HUES64 (cell line): ENCODE measurements around the gene MED12L.

Source experiments
- H3K27ac ChIP-seq: 2 replicates; pipeline ENCODE4 v1.7.0; 2013; ENCODE audit warnings: low read depth, low read length, inconsistent platforms
- H3K27me3 ChIP-seq: 2 replicates; pipeline ENCODE4 v1.6.1; 2013; ENCODE audit warnings: mild to moderate bottlenecking, low read length; ENCODE audit not compliant: insufficient read depth
- H3K36me3 ChIP-seq: 2 replicates; pipeline ENCODE4 v1.6.1; 2013; ENCODE audit warnings: mild to moderate bottlenecking, low read length; ENCODE audit not compliant: insufficient read depth
- H3K4me1 ChIP-seq: 2 replicates; pipeline ENCODE4 v1.6.1; 2013; ENCODE audit warnings: mild to moderate bottlenecking, low read length, moderate library complexity; ENCODE audit not compliant: insufficient read depth
- H3K4me3 ChIP-seq: 2 replicates; pipeline ENCODE4 v1.5.1; 2013; ENCODE audit warnings: mild to moderate bottlenecking, low read length, moderate library complexity
- H3K9ac ChIP-seq: 2 replicates; pipeline ENCODE4 v1.6.1; 2013; ENCODE audit warnings: mild to moderate bottlenecking, low read depth, low read length
- H3K9me3 ChIP-seq: 2 replicates; pipeline ENCODE4 v1.6.1; 2013; ENCODE audit warnings: low read depth, low read length; ENCODE audit not compliant: insufficient read depth
- WGBS: fragments of 150-250, 120-280 bp; methylation state at CpG from one replicate; pipeline ENCODE4 v1.1.7; 2013; ENCODE audit warnings: missing lambda C conversion rate; 5-methylcytosine and 5-hydroxymethylcytosine counted together

MED12L gene

GRCh38 chr3:151178208-151178845 lies 92.9 kb downstream of the MED12L start:
- Histone ChIP-seq H3K27ac (no peak overlapping the region), H3K27me3 (no peaks in the 10 kb centered on the region), H3K4me1 (peaks cover 11% of the 10 kb centered on the region), H3K9ac (no peak overlapping the region), H3K9me3 (no peaks in the 10 kb centered on the region), H3K36me3 (0 out of 2 replicates have a peak, but pooled peaks cover 2% of the 10 kb centered on the region), H3K4me3 (no peak overlapping the region)
- 93% methylated on average over 2 of the region's 2 CpGs for WGBS

- no peak overlapping the region for H3K4me3 ChIP-seq
- no peak overlapping the region for H3K27ac ChIP-seq
Observed at GRCh38 chr3:151182349-151183079, 97.0 kb downstream of the MED12L start.

GRCh38 chr3:151183265-151183671 lies 97.8 kb downstream of the MED12L start:
- Histone ChIP-seq H3K27me3 (no peaks in the 10 kb centered on the region), H3K9ac (no peak overlapping the region), H3K9me3 (no peaks in the 10 kb centered on the region), H3K4me1 (peaks cover 7% of the 10 kb centered on the region; the same call in 1 of the 2 replicates), H3K36me3 (peaks cover 6% of the 10 kb centered on the region; the same call in 1 of the 2 replicates), H3K27ac (no peak overlapping the region), H3K4me3 (no peak overlapping the region)
- WGBS: 91% methylated on average over 4 of the region's 5 CpGs

More at GRCh38 chr3:151182349-151183079, 97.0 kb downstream of the MED12L start:
- Histone ChIP-seq H3K27me3 (no peaks in the 10 kb centered on the region), H3K9ac (no peak overlapping the region), H3K4me1 (peaks cover 11% of the 10 kb centered on the region), H3K36me3 (peaks cover 6% of the 10 kb centered on the region; the same call in 1 of the 2 replicates), H3K9me3 (no peaks in the 10 kb centered on the region)
- 78% methylated on average over 5 of the region's 5 CpGs for WGBS

GRCh38 chr3:151191095-151191494 lies 105.6 kb downstream of the MED12L start:
- Histone ChIP-seq H3K27me3 (no peaks in the 10 kb centered on the region), H3K4me3 (no peak overlapping the region), H3K36me3 (peaks cover 46% of the 10 kb centered on the region), H3K9me3 (no peaks in the 10 kb centered on the region), H3K27ac (no peak overlapping the region), H3K9ac (no peak overlapping the region), H3K4me1 (no peaks in the 10 kb centered on the region)
- WGBS: no CpG with 5 or more reads among the region's 1 CpG

- Histone ChIP-seq H3K27me3 (no peaks in the 10 kb centered on the region), H3K36me3 (peaks cover 43% of the 10 kb centered on the region), H3K4me1 (no peaks in the 10 kb centered on the region), H3K27ac (no peak overlapping the region), H3K9ac (no peak overlapping the region), H3K4me3 (no peak overlapping the region), H3K9me3 (no peaks in the 10 kb centered on the region)
- 93% methylated on average over 5 of the region's 6 CpGs for WGBS
Observed at GRCh38 chr3:151192545-151192944, 107.1 kb downstream of the MED12L start.

GRCh38 chr3:151195826-151196225 lies 110.4 kb downstream of the MED12L start:
- H3K27ac ChIP-seq: no peak overlapping the region
- no peaks in the 10 kb centered on the region for H3K4me1 ChIP-seq
- no peak overlapping the region for H3K4me3 ChIP-seq
- no peak overlapping the region for H3K9ac ChIP-seq
- WGBS: no CpG with 5 or more reads among the region's 1 CpG
- no peaks in the 10 kb centered on the region for H3K9me3 ChIP-seq
- H3K27me3 ChIP-seq: no peaks in the 10 kb centered on the region
- peaks cover 26% of the 10 kb centered on the region for H3K36me3 ChIP-seq

GRCh38 chr3:151196434-151196833 lies 111.0 kb downstream of the MED12L start:
- Histone ChIP-seq H3K27me3 (no peaks in the 10 kb centered on the region), H3K4me3 (no peak overlapping the region), H3K27ac (no peak overlapping the region), H3K9ac (no peak overlapping the region), H3K4me1 (no peaks in the 10 kb centered on the region), H3K9me3 (no peaks in the 10 kb centered on the region), H3K36me3 (peaks cover 20% of the 10 kb centered on the region)

GRCh38 chr3:151197228-151197627 lies 111.8 kb downstream of the MED12L start:
- peaks cover 15% of the 10 kb centered on the region for H3K36me3 ChIP-seq
- H3K9ac ChIP-seq: no peak overlapping the region
- H3K9me3 ChIP-seq: no peaks in the 10 kb centered on the region
- no peak overlapping the region for H3K4me3 ChIP-seq
- WGBS: 94% methylated on average over 8 of the region's 8 CpGs
- H3K27me3 ChIP-seq: no peaks in the 10 kb centered on the region
- H3K4me1 ChIP-seq: no peaks in the 10 kb centered on the region
- H3K27ac ChIP-seq: no peak overlapping the region

- 92% methylated on average over 6 of the region's 6 CpGs for WGBS
- H3K4me3 ChIP-seq: no peak overlapping the region
- H3K27ac ChIP-seq: no peak overlapping the region
- H3K36me3 ChIP-seq: peaks cover 6% of the 10 kb centered on the region
- no peaks in the 10 kb centered on the region for H3K4me1 ChIP-seq
- H3K9ac ChIP-seq: no peak overlapping the region
- no peaks in the 10 kb centered on the region for H3K27me3 ChIP-seq
- no peaks in the 10 kb centered on the region for H3K9me3 ChIP-seq
Observed at GRCh38 chr3:151197981-151198767, 112.7 kb downstream of the MED12L start.

- WGBS: 98% methylated on average over 5 of the region's 5 CpGs
- H3K36me3 ChIP-seq: no peaks in the 10 kb centered on the region; the same call in 1 of the 2 replicates
- H3K9ac ChIP-seq: no peak overlapping the region
Observed at GRCh38 chr3:151198849-151199248, 113.4 kb downstream of the MED12L start.

More at GRCh38 chr3:151198849-151199248, 113.4 kb downstream of the MED12L start:
- H3K27ac ChIP-seq: no peak overlapping the region
- H3K4me1 ChIP-seq: no peaks in the 10 kb centered on the region
- no peaks in the 10 kb centered on the region for H3K27me3 ChIP-seq
- H3K9me3 ChIP-seq: no peaks in the 10 kb centered on the region
- H3K4me3 ChIP-seq: no peak overlapping the region
